K562 (cell line): ENCODE measurements around the gene SLC10A1. TPM values are rescaled to one million over a fixed set of nuclear protein-coding genes. Genes with fewer than 3 reads are reported as not detected.
A peak's percentile ranks its signal among the peaks of the same experiment; 100 is the strongest.

Experiments
- ATAC-seq: fragments of 200-7000 bp; cut with Tn5 transposase; 3 replicates; pipeline ENCODE4 v1.9.1; 2020; ENCODE audit warnings: moderate library complexity
- BruUV-seq: library from RNA; stranded (reverse); fragments of 400-500 nt; replicated peaks from 2 replicates; lab custom pipeline; 2021; lab: Mats Ljungman, UMichigan
- CTCF ChIA-PET: fragments of 300-600 bp; formaldehyde crosslinking; extraction: SDS; loops from one replicate; lab custom pipeline; 2021; ENCODE audit warnings: low intra/inter-chr PET ratio; lab: Yijun Ruan, JAX
- POLR2A ChIA-PET: fragments of 300-600, 350-650 bp; sonication (Branson Sonifier 250); formaldehyde crosslinking; extraction: SDS; loops from one replicate; lab custom pipeline; 2021; ENCODE audit warnings: antibody characterized with exemption, inconsistent platforms; lab: Yijun Ruan, JAX
- DNase-seq, 4 experiments: peaks; one replicate each; pipeline versions ENCODE4 v3.0.0 to v3.0.0-alpha.2; 2011 to 2018; ENCODE audit warnings: low spot score in 3 of 4, mixed read lengths in 3 of 4; ENCODE audit errors: extremely low read depth in 1 of 4
- FAIRE-seq: peaks from 2 replicates; lab custom pipeline; 2011; peaks lifted over from hg19 to GRCh38; lab: Jason Lieb, UNC
- H2AFZ ChIP-seq: 2 replicates; pipeline ENCODE4 v1.6.0; 2011; ENCODE audit warnings: low read depth, low read length, control low read depth, inconsistent platforms
- H3K27ac ChIP-seq: fragments of 200-600 bp; 3 replicates; pipeline ENCODE4 v1.8.0; 2011; ENCODE audit warnings: low read depth, mild to moderate bottlenecking, control low read depth, inconsistent platforms, low read length, moderate library complexity, mixed read lengths; ENCODE audit errors: extremely low read depth
- H3K27me3 ChIP-seq, 2 experiments: fragments of 300-600 bp in 1 of 2; 2 replicates in 1 of 2; 3 replicates in 1 of 2; pipeline versions ENCODE4 v1.6.0 to v1.8.0; 2011; ENCODE audit warnings: inconsistent platforms in 2 of 2, low read length in 2 of 2, mild to moderate bottlenecking in 1 of 2, mixed read lengths in 1 of 2, moderate library complexity in 1 of 2; ENCODE audit not compliant: control insufficient read depth in 2 of 2, insufficient read depth in 2 of 2
- H3K36me3 ChIP-seq: fragments of 300-600 bp; 3 replicates; pipeline ENCODE4 v1.8.0; 2011; ENCODE audit warnings: mild to moderate bottlenecking, low read length, inconsistent platforms; ENCODE audit not compliant: control insufficient read depth, insufficient read depth
- H3K4me1 ChIP-seq, 2 experiments: fragments of 200-600 bp in 1 of 2; replicated peaks in 1 of 2; 2 replicates in 1 of 2; 3 replicates in 1 of 2; pipeline versions ENCODE4 v1.5.1 to v1.8.0; 2011; ENCODE audit warnings: inconsistent platforms in 2 of 2, low read length in 2 of 2, mild to moderate bottlenecking in 1 of 2, mixed read lengths in 1 of 2, moderate library complexity in 1 of 2; ENCODE audit not compliant: control insufficient read depth in 2 of 2, insufficient read depth in 2 of 2
- H3K4me2 ChIP-seq: 2 replicates; pipeline ENCODE4 v1.6.1; 2011; ENCODE audit warnings: low read length, control low read depth, inconsistent platforms, mixed read lengths; ENCODE audit not compliant: insufficient read depth
- H3K4me3 ChIP-seq: fragments of 200-600 bp; sonication (generic), shearing (Covaris generic); 2 replicates; pipeline ENCODE4 v1.5.1; 2016; ENCODE audit warnings: control low read depth, inconsistent platforms
- H3K79me2 ChIP-seq: fragments of 200-600 bp; 3 replicates; pipeline ENCODE4 v1.8.0; 2011; ENCODE audit warnings: low read length, inconsistent platforms; ENCODE audit not compliant: control insufficient read depth, insufficient read depth
- H3K9ac ChIP-seq, 2 experiments: 2 replicates each; pipeline versions ENCODE4 v1.6.0 to v1.6.1; 2011; ENCODE audit warnings: low read depth in 2 of 2, low read length in 2 of 2, control low read depth in 1 of 2, inconsistent platforms in 1 of 2, mild to moderate bottlenecking in 1 of 2, mixed read lengths in 1 of 2; ENCODE audit not compliant: insufficient read depth in 1 of 2
- H3K9me1 ChIP-seq: one replicate; pipeline ENCODE4 v1.6.0; 2011; ENCODE audit warnings: inconsistent platforms, mild to moderate bottlenecking, low read length, moderate library complexity; ENCODE audit not compliant: control insufficient read depth, insufficient read depth
- H3K9me3 ChIP-seq: replicated peaks from 2 replicates; pipeline ENCODE4 v1.5.1; 2011; ENCODE audit warnings: low read depth, low read length, inconsistent platforms; ENCODE audit not compliant: control insufficient read depth, insufficient read depth
- H4K20me1 ChIP-seq: replicated peaks from 2 replicates; pipeline ENCODE4 v1.6.1; 2011; ENCODE audit warnings: low read length, inconsistent platforms, mixed read lengths; ENCODE audit not compliant: control insufficient read depth, insufficient read depth
- CXXC5 ChIP-seq: fragments of 250-450 bp; sonication (Bioruptor Pico); IDR thresholded peaks from 2 replicates; pipeline ENCODE4 v1.8.0; 2022; ENCODE audit warnings: inconsistent platforms, mild to moderate bottlenecking, moderate library complexity
- FOXJ3 ChIP-seq: sonication (generic); formaldehyde crosslinking; IDR thresholded peaks from 2 replicates; pipeline ENCODE4 v1.4.0; 2020; ENCODE audit warnings: mild to moderate bottlenecking, missing genetic modification reagents
- HNRNPH1 ChIP-seq: fragments of 200-400 bp; formaldehyde crosslinking; optimal IDR thresholded peaks from 2 replicates; pipeline ENCODE3; 2017; ENCODE audit warnings: low read depth, mild to moderate bottlenecking, low read length, moderate library complexity
- LEF1 ChIP-seq: fragments of 450-650 bp; IDR thresholded peaks from 2 replicates; pipeline ENCODE4 v1.6.1; 2016; ENCODE audit warnings: mild to moderate bottlenecking
- MAFG ChIP-seq: fragments of 450-650 bp; conservative IDR thresholded peaks from 2 replicates; pipeline ENCODE4 v1.6.1; 2016; ENCODE audit warnings: missing genetic modification characterization, missing compliant biosample characterization
- MAFK ChIP-seq: IDR thresholded peaks from 2 replicates; pipeline ENCODE4 v1.6.1; 2011; ENCODE audit warnings: low read length, improper control_type of control experiment
- MIER1 ChIP-seq: fragments of 450-650 bp; IDR thresholded peaks from 2 replicates; pipeline ENCODE4 v1.6.1; 2016; ENCODE audit warnings: antibody characterized with exemption, mild to moderate bottlenecking, low read depth
- POLR3G ChIP-seq: IDR thresholded peaks from 2 replicates; pipeline ENCODE4 v1.6.1; 2011; ENCODE audit not compliant: insufficient read length, insufficient replicate concordance; ENCODE audit errors: extremely low read depth
- RBM22 ChIP-seq: fragments of 200-400 bp; formaldehyde crosslinking; IDR thresholded peaks from 2 replicates; pipeline ENCODE4 v1.6.1; 2018; ENCODE audit warnings: low read length, low read depth; ENCODE audit not compliant: poor library complexity, severe bottlenecking
- SAFB2 ChIP-seq: fragments of 200-400 bp; formaldehyde crosslinking; IDR thresholded peaks from 2 replicates; pipeline ENCODE4 v1.6.1; 2018; ENCODE audit warnings: borderline replicate concordance, low read length, low read depth, moderate library complexity; ENCODE audit not compliant: severe bottlenecking
- SMARCC2 ChIP-seq: fragments of 450-650 bp; IDR thresholded peaks from 2 replicates; pipeline ENCODE4 v1.6.1; 2017; ENCODE audit warnings: antibody characterized with exemption, moderate library complexity, mild to moderate bottlenecking, low read depth
- SPI1 ChIP-seq: IDR thresholded peaks from 2 replicates; pipeline ENCODE4 v1.6.1; 2011; ENCODE audit warnings: low read depth, low read length, control low read depth, borderline replicate concordance
- STAG1 ChIP-seq: sonication (generic); formaldehyde crosslinking; IDR thresholded peaks from 2 replicates; pipeline ENCODE4 v1.5.0; 2020; ENCODE audit warnings: missing genetic modification reagents, borderline replicate concordance
- TARDBP ChIP-seq: fragments of 450-650 bp; IDR thresholded peaks from 2 replicates; pipeline ENCODE4 v1.6.1; 2016
- YY1 ChIP-seq, 3 experiments: IDR thresholded peaks; 2 replicates each; pipeline ENCODE4 v1.6.1; 2011; ENCODE audit warnings: low read length in 2 of 3, mild to moderate bottlenecking in 2 of 3, moderate library complexity in 2 of 3, borderline replicate concordance in 1 of 3, control low read depth in 1 of 3, low read depth in 1 of 3; ENCODE audit not compliant: insufficient read depth in 3 of 3, insufficient replicate concordance in 2 of 3, control insufficient read depth in 1 of 3, insufficient read length in 1 of 3; ENCODE audit errors: extremely low read depth in 1 of 3
- ZKSCAN1 ChIP-seq: fragments of 150-350 bp; IDR thresholded peaks from 2 replicates; pipeline ENCODE4 v1.6.1; 2016; ENCODE audit warnings: low read depth, low read length
- ZNF217 ChIP-seq: sonication (generic); formaldehyde crosslinking; IDR thresholded peaks from 2 replicates; pipeline ENCODE4 v1.8.0; 2022; ENCODE audit warnings: mild to moderate bottlenecking, missing genetic modification reagents
- ZNF589 ChIP-seq: fragments of 200-800 bp; sonication (Bioruptor generic); IDR thresholded peaks from 2 replicates; pipeline ENCODE4 v1.6.1; 2016; ENCODE audit warnings: low read depth, missing genetic modification characterization, missing compliant biosample characterization
- WGBS: fragments of 100-300 bp; shearing (Covaris generic); methylation state at CpG from one replicate; pipeline ENCODE4 v1.1.6; 2016; ENCODE audit warnings: low coverage, mixed read lengths; ENCODE audit not compliant: insufficient coverage; ENCODE audit errors: missing lambda C conversion rate; 5-methylcytosine and 5-hydroxymethylcytosine counted together
- in situ Hi-C: fragments of 300-500 bp; cut with MboI; formaldehyde crosslinking; loops from 4 replicates; pipeline ENCODE4 v1.15.0; 2018; ENCODE audit warnings: inconsistent platforms, mixed read lengths
- intact Hi-C: fragments of 100-400 bp; cut with micrococcal nuclease; formaldehyde crosslinking; loops from 2 replicates; pipeline ENCODE4 v1.14.2; 2022
- polyA plus RNA-seq, 8 experiments: library from polyadenylated mRNA; depleted of rRNA in 4 of 8; stranded (reverse) in 5 of 8; unstranded in 3 of 8; fragments of >200 nt; fragmentation: Nextera tagmentation in 2 of 8; fragmentation: Illumina TruSeq in 1 of 8; extraction: Ambion mirVana in 2 of 8; extraction: Trizol in 1 of 8; gene quantifications; 2 replicates each; pipeline versions ENCODE4 v1.2.1 to v1.2.3, GENCODE V29; 2011 to 2014; ENCODE audit warnings: inconsistent platforms in 1 of 8, missing spikeins in 1 of 8
- total RNA-seq, 7 experiments: library from RNA; depleted of rRNA in 6 of 7; stranded (reverse); fragments of >200 nt in 6 of 7; fragmentation: Illumina TruSeq in 2 of 7; extraction: Trizol in 2 of 7; gene quantifications; 2 replicates each; pipeline versions ENCODE4 v1.2.1 to v1.2.3, GENCODE V29; 2011 to 2021; ENCODE audit warnings: low replicate concordance in 1 of 7
- TF ChIP-seq, protein P1 (sequence below): fragments of 450-650 bp; IDR thresholded peaks from 2 replicates; pipeline ENCODE4 v1.7.0; 2016; ENCODE audit warnings: borderline replicate concordance

SLC10A1 gene
- total and polyA plus RNA-seq, 9 of the 15 experiments (the other 6 are each of a cell fraction or from before 2014, with no cell fraction given): not detected

- peak; percentile 46; the same call in 1 of the 2 replicates for TF ChIP-seq MAFG (tag)
- TF ChIP-seq SPI1: no peak
- TF ChIP-seq MAFK: peak; percentile 43; the same call in 1 of the 2 replicates
- TF ChIP-seq MIER1: no peak
- no peak for TF ChIP-seq HNRNPH1
- no peak for TF ChIP-seq YY1 (IDR thresholded peaks at IDR 0.05; ENCODE audit: borderline replicate concordance in 1 of 3, control insufficient read depth in 1 of 3, extremely low read depth in 1 of 3, insufficient read depth in 3 of 3, insufficient read length in 1 of 3, insufficient replicate concordance in 2 of 3, low read depth in 1 of 3, low read length in 2 of 3)
- no peak for TF ChIP-seq ZKSCAN1
- no peak for TF ChIP-seq CXXC5
- TF ChIP-seq, all 486 proteins: peak for 5
Measured at GRCh38 chr14:69786603-69787002, 10.4 kb downstream of the SLC10A1 start (continued).

DNA sequence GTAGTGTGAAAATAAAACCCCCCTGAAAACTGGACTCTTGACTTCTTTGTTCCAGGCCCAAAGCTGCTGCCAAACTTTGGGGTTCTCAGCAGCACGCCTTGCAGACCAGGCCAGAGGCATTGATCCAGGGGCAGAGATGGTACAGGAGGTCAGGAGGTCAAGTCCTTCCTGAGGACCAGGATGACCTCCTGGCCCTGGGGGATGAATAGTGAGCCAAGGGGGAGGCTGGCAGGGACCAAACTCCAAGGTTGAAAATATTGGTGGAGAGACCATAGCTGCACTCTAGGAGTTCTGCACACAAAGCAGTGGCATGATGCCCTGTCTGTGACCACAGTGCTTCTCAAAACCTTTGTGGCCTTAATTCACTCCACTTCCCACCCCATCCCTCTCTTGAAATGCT, 12.1 kb downstream of the SLC10A1 start:
- no peak for TF ChIP-seq FOXJ3 (CRISPR knock-in tag)
- TF ChIP-seq TARDBP: no peak
- TF ChIP-seq RBM22: no peak
- TF ChIP-seq, protein P1, sequence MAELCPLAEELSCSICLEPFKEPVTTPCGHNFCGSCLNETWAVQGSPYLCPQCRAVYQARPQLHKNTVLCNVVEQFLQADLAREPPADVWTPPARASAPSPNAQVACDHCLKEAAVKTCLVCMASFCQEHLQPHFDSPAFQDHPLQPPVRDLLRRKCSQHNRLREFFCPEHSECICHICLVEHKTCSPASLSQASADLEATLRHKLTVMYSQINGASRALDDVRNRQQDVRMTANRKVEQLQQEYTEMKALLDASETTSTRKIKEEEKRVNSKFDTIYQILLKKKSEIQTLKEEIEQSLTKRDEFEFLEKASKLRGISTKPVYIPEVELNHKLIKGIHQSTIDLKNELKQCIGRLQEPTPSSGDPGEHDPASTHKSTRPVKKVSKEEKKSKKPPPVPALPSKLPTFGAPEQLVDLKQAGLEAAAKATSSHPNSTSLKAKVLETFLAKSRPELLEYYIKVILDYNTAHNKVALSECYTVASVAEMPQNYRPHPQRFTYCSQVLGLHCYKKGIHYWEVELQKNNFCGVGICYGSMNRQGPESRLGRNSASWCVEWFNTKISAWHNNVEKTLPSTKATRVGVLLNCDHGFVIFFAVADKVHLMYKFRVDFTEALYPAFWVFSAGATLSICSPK: no peak
- no peak for TF ChIP-seq SMARCC2
- TF ChIP-seq LEF1: no peak
- TF ChIP-seq STAG1 (CRISPR knock-in tag): no peak
- no peak for TF ChIP-seq SAFB2
- TF ChIP-seq ZNF589 (CRISPR knock-in tag): no peak
- no peak for TF ChIP-seq POLR3G
- TF ChIP-seq ZNF217: no peak
- TF ChIP-seq, all 486 proteins: peak for 0
- ATAC-seq (no peak), DNase-seq (no peak), FAIRE-seq (no peak)
- H3K27me3 ChIP-seq: no peaks in the 10 kb centered on the region
- H3K9me1 ChIP-seq: no peaks in the 10 kb centered on the region
- H3K4me2 ChIP-seq: no peak overlapping the region
- H3K9ac ChIP-seq: no peak overlapping the region
- no peak overlapping the region for H3K4me3 ChIP-seq
- in situ Hi-C loops: no loop called here
- ChIA-PET POLR2A (interaction anchor here (0.8 to 1.2 kb wide), 3 partner anchors 12 to 17 kb away, joined by 3 to 5 read pairs (median 3); no protein-coding TSS in a partner anchor), CTCF (no interaction called here)
- H3K9me3 ChIP-seq: no peaks in the 10 kb centered on the region
- H3K27ac ChIP-seq: no peak overlapping the region
- WGBS: 67% methylated on average over 1 of the region's 1 CpG
- no peaks in the 10 kb centered on the region for H3K36me3 ChIP-seq
- no peaks in the 10 kb centered on the region for H4K20me1 ChIP-seq
- BruUV-seq: no TSS peak
- no peaks in the 10 kb centered on the region for H3K4me1 ChIP-seq
- intact Hi-C loops: no loop called here
- no peak overlapping the region for H2AFZ ChIP-seq
- no peaks in the 10 kb centered on the region for H3K79me2 ChIP-seq
